Fibroblast of villous mesenchyme (primary cell): Measurements from ENCODE around the gene TSSK6. TPM values are rescaled to one million over a fixed set of nuclear protein-coding genes. Genes with fewer than 3 reads are reported as not detected.
A peak's percentile ranks its signal among the peaks of the same experiment; 100 is the strongest.

ENCODE experiments used
- DNase-seq: peaks from one replicate; pipeline ENCODE4 v3.0.0-alpha.2; 2010; ENCODE audit warnings: low read depth
- H3K4me3 ChIP-seq: 2 replicates; pipeline ENCODE4 v1.5.1; 2011; ENCODE audit warnings: low read depth, mild to moderate bottlenecking, low read length
- total RNA-seq: library from RNA; depleted of rRNA; stranded (reverse); fragments of >200 nt; gene quantifications from 2 replicates; pipeline ENCODE4 v1.2.3, GENCODE V29; 2012
- TF ChIP-seq, protein P1 (sequence below): IDR thresholded peaks from 2 replicates; pipeline ENCODE4 v1.5.1; 2012; ENCODE audit warnings: low read depth, mild to moderate bottlenecking, low read length; ENCODE audit not compliant: insufficient read depth

Gene TSSK6
- total RNA-seq, 1 donor, result 1.3 TPM

DNA sequence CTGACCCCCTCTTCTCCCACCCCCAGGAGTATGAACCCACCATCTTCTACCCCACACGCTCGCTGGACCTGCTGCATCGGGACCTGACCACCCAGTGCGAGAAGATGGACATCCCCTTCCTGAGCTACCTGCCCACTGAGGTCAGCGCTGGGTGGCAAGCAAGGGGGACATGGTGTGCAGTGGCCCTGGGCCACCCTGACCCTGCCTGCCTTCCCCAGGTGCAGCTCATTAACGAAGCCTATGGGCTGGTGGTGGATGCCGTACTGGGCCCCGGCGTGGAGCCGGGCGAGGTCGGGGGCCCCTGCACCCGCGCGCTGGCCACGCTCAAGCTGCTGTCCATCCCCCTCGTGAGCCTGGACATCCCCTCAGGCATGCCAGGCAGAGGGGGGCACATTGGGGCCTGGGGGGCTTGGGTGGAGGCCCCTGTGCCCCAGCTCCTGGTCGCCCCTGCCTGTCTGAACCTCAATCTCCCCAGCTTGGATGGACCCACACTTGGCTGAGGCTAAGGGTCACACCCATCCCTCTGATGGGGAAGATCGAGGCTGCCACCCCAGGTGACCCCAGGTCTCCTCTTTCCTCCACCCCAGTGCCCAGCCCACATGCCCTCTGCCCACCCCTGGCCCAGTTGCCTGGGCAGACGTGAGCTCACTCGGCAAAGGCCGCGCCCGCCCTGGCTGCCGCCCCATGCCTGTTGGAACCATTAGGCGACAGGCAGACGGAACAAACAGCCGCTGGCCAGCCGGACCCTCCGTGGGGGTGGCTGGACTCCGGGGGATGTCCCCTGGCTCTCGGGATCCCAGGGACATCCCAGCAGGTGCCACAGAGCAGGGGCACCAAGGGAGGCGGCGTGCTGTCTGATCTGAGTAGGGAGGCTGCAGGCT, 20.2 kb upstream of the TSSK6 start:
- DNase-seq, result no peak
- no peak overlapping the region for H3K4me3 ChIP-seq
- TF ChIP-seq, protein P1, sequence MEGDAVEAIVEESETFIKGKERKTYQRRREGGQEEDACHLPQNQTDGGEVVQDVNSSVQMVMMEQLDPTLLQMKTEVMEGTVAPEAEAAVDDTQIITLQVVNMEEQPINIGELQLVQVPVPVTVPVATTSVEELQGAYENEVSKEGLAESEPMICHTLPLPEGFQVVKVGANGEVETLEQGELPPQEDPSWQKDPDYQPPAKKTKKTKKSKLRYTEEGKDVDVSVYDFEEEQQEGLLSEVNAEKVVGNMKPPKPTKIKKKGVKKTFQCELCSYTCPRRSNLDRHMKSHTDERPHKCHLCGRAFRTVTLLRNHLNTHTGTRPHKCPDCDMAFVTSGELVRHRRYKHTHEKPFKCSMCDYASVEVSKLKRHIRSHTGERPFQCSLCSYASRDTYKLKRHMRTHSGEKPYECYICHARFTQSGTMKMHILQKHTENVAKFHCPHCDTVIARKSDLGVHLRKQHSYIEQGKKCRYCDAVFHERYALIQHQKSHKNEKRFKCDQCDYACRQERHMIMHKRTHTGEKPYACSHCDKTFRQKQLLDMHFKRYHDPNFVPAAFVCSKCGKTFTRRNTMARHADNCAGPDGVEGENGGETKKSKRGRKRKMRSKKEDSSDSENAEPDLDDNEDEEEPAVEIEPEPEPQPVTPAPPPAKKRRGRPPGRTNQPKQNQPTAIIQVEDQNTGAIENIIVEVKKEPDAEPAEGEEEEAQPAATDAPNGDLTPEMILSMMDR, result no peak

GRCh38 chr19:19534556-19535265, 19.4 kb upstream of the TSSK6 start:
- H3K4me3 ChIP-seq, result no peak overlapping the region
- DNase-seq, result no peak
- TF ChIP-seq, protein P1, result no peak

DNA sequence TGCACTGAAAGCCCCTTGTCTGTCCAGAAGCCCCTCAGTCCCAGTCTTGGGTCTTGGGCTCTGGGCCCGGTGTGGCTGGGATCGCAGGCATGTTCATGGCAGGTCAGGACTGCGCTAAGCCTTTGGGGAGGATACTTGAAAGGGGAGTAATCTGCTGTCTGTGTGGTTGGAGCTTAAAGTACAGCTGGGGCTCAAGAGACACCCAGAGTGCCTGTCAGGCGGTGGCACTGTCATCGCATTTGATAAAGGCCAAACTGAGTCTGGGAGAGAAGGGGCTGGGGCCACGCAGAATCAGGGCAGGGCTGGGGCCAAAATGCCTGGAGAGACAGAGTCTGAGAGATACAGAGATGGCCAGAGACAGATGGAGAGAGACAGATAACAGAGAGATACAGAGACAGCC, 18.5 kb upstream of the TSSK6 start:
- no peak for DNase-seq
- TF ChIP-seq, protein P1, result no peak
- no peak overlapping the region for H3K4me3 ChIP-seq

DNA sequence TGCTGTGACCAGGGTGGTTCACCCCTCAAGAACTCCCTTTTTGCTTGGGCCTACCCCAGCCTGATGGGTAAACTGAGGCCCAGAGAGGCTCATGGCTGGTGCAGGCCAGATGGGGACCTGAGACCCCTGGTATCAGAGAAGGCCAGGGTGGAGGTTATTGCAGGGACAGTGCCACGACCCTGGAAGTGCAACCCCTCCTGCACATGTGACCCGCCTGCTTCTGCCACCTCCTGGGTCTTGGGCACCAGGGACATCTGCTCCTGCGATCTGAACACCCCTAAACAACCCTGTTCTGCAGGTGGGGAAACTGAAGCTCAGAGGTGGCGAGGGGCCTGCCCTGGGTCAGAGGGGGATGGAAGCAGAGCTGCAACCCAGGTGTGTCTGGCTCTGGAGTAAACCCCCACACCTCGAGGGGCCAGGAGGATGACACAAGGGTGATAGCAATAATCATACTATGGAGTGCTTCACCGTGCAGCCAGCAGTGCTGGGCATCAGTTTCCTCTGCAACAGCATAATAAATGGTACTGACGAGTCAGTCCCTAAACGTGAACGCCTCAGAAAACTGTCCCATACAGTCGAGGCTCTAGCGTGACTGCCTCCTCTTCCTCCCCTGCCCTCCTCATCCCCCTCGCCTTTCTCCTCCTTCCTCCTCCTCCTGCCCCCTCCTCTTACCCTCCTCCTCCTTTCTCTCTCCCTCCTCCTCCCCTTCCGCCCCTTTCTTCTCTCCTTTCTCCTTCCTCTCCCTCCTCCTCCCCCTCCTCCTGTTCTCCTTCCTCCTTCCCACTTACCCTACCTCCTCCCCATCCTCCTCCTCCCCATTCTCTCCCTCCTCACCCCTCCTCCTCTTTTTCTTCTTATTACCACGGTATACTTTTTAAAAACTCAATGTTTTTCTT, 17.7 kb upstream of the TSSK6 start:
- TF ChIP-seq, protein P1, result no peak
- DNase-seq, result no peak
- no peak overlapping the region for H3K4me3 ChIP-seq

DNA sequence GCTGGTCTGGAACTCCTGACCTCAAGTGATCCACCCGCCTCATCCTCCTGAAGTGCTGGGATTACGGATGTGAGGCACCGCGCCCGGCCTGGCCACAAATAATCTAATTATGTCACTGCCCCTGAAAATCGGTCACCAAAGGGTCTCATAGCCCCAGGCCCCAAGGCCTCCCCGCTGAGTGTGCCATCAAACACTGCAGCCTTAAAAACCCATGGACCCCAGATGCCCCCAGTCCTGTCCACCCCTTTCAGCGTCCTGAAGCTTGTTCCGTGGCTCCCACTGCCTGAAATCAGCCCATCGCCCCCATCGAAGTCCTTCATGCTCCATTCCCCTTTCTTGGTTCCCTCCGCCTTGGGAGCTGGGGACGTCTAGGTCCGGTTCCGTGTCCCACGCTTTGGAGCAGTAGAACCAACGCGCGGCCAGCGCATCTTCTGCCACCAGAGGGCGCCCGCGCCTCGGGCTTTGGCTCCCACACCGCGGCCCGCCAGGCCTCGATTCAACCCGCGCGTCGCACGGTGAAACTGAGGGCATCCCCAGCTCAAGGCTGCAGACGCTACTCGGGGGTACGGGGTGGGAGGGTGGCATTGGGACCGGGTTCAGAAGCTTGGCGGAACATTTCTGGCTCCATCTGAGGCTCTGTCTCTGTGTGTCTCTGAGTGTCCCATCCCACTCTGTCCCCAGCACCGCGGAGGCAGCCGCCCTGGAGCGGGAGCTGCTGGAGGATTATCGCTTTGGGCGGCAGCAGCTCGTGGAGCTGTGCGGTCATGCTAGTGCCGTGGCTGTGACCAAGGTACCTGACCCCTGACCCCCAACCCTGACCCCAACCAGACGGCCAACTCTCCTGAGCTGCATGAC, 16.8 kb upstream of the TSSK6 start:
- TF ChIP-seq, protein P1, result peak; percentile 92
- DNase-seq, result peak; percentile 49
- no peak overlapping the region for H3K4me3 ChIP-seq

DNA sequence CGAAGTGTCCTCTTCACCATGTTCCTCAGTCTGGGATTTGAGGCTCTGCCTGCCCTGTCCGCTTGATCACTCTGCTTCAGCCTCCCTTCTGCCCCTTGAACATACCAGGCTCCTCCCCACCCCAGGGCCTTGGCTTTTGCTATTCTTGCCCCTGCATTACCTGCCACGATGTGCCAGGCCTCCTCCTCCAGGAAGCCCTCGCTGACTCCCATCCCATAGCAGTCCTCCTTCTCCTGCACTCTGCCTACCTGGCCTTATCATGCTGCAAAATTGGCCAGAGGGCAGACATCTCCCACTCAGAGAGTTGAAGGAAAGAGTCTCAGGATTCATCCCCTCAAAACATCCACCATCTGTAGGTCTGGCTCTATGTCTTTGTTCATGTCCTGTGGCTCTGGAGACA, 15.5 kb upstream of the TSSK6 start:
- TF ChIP-seq, protein P1, result no peak
- DNase-seq, result no peak
- no peak overlapping the region for H3K4me3 ChIP-seq
